Left cardiac atrium (tissue), 4 donors: Measurements from ENCODE around the gene CASQ2. TPM values are rescaled to one million over a fixed set of nuclear protein-coding genes. Genes with fewer than 3 reads are reported as not detected.
"Not testable (repeated sequence)": the region's sequence is repeated elsewhere in the genome, so short reads cannot be mapped to it uniquely, and the experiment has no call there.

ENCODE experiments used
- ATAC-seq, 2 donors: fragments of 200-7000 bp; cut with Tn5 transposase; one replicate each; pipeline ENCODE4 v1.9.1; 2020; ENCODE audit warnings: mild to moderate bottlenecking in 2 of 2, moderate library complexity in 2 of 2
- DNase-seq: peaks from one replicate; pipeline ENCODE4 v3.0.0-alpha.2; 2020
- intact Hi-C, 2 donors: fragments of 100-400 bp; cut with DNase I; formaldehyde crosslinking; loops; one replicate each; pipeline versions ENCODE4 v1.14.1 to v1.15.1; 2022 to 2023
- total RNA-seq, 2 donors: library from RNA; stranded (reverse); fragmentation: NEBNext Ultra II Directional; extraction: Animal tissue kit (Norgen Biotek cat#: 25700); gene quantifications; one replicate each; pipeline ENCODE4 v1.2.1, GENCODE V29; 2021
- donor health status: DM: no; HTN: yes; CAD: no.
- donor health status: DM: no; HTN: yes; CAD: no; lungs with severe emphysema.
- donor health status: DM: yes; HTN: yes; CAD: no.
- donor health status: Dilated cardiomyopathy.

The CASQ2 gene
- total RNA-seq, 2 donors from 2014 or later, result 603 to 715 TPM

- no peak for ATAC-seq
- intact Hi-C loops, result no loop called here
- DNase-seq, result no peak
Measured at GRCh38 chr1:115783311-115783710, 14.8 kb upstream of the CASQ2 start.

- no peak for DNase-seq
- intact Hi-C loops, result no loop called here
- ATAC-seq, result peak in 1 of 2 donors; percentile 86
Measured at GRCh38 chr1:115782571-115783281, 14.2 kb upstream of the CASQ2 start.

GRCh38 chr1:115781851-115782250 lies 13.3 kb upstream of the CASQ2 start:
- DNase-seq (no peak), ATAC-seq (no peak)
- intact Hi-C loops, result no loop called here

- intact Hi-C loops, result no loop called here
Measured at GRCh38 chr1:115781343-115781742, 12.8 kb upstream of the CASQ2 start.

GRCh38 chr1:115780655-115781054 lies 12.1 kb upstream of the CASQ2 start:
- DNase-seq, ATAC-seq, intact Hi-C loops: not testable (repeated sequence)

More at GRCh38 chr1:115781343-115781742, 12.8 kb upstream of the CASQ2 start:
- ATAC-seq, result no peak
- DNase-seq, result no peak

GRCh38 chr1:115779075-115779474 lies 10.6 kb upstream of the CASQ2 start:
- ATAC-seq, DNase-seq: not testable (repeated sequence)
- intact Hi-C loops, result loop anchor here in 1 of 2 donors (10.0 kb wide), 1 partner anchor 164 kb away; no protein-coding TSS in a partner anchor

GRCh38 chr1:115771847-115772457 lies 3.4 kb upstream of the CASQ2 start:
- intact Hi-C loops, result loop anchor here (2.0 to 10.0 kb wide), 3 partner anchors 157 to 225 kb away; no protein-coding TSS in a partner anchor
- ATAC-seq, result peak; percentile 81 to 91
- peak; percentile 73 for DNase-seq

GRCh38 chr1:115771094-115771846 lies 2.8 kb upstream of the CASQ2 start:
- ATAC-seq (peak in 1 of 2 donors; percentile 2), DNase-seq (no peak)
- intact Hi-C loops, result loop anchor here (5.0 to 10.0 kb wide), 2 partner anchors 156 to 224 kb away; no protein-coding TSS in a partner anchor

- ATAC-seq (peak; percentile 43 to 54), DNase-seq (no peak)
- intact Hi-C loops, result loop anchor here in 1 of 2 donors (5.0 kb wide), 1 partner anchor 50 kb away; no protein-coding TSS in a partner anchor
Measured at GRCh38 chr1:115767403-115767802, 1.1 kb downstream of the CASQ2 start.

GRCh38 chr1:115765091-115765490 lies 3.4 kb downstream of the CASQ2 start:
- DNase-seq (no peak), ATAC-seq (no peak)
- intact Hi-C loops, result loop anchor here in 1 of 2 donors (2.0 to 5.0 kb wide), 2 partner anchors 48 to 156 kb away; no protein-coding TSS in a partner anchor

GRCh38 chr1:115764541-115764940 lies 4.0 kb downstream of the CASQ2 start:
- no peak for ATAC-seq
- intact Hi-C loops, result loop anchor here in 1 of 2 donors (2.0 kb wide), 1 partner anchor 156 kb away; no protein-coding TSS in a partner anchor
- DNase-seq, result peak; percentile 32

- intact Hi-C loops, result no loop called here
- no peak for DNase-seq
- no peak for ATAC-seq
Measured at GRCh38 chr1:115762779-115763178, 5.7 kb downstream of the CASQ2 start.

- ATAC-seq, result no peak
- intact Hi-C loops, result no loop called here
- DNase-seq, result no peak
Measured at GRCh38 chr1:115761601-115762302, 6.8 kb downstream of the CASQ2 start.

- ATAC-seq (no peak), DNase-seq (no peak)
- intact Hi-C loops, result no loop called here
Measured at GRCh38 chr1:115757856-115758255, 10.7 kb downstream of the CASQ2 start.

GRCh38 chr1:115757326-115757725 lies 11.2 kb downstream of the CASQ2 start:
- ATAC-seq (no peak), DNase-seq (no peak)
- intact Hi-C loops, result no loop called here

- DNase-seq, result no peak
- intact Hi-C loops, result no loop called here
- no peak for ATAC-seq
Measured at GRCh38 chr1:115755456-115756370, 12.8 kb downstream of the CASQ2 start.

GRCh38 chr1:115753830-115754229 lies 14.7 kb downstream of the CASQ2 start:
- ATAC-seq, result peak; percentile 84 to 85
- intact Hi-C loops, result no loop called here
- peak; percentile 48 for DNase-seq

GRCh38 chr1:115753361-115753760 lies 15.2 kb downstream of the CASQ2 start:
- intact Hi-C loops, result no loop called here
- ATAC-seq (no peak), DNase-seq (no peak)
